Stimulated activated CD4-positive, alpha-beta T cell treated with anti-CD3 and anti-CD28 coated beads, Interleukin-15, amount 100 ng/mL, for 24 hours (primary cell): ENCODE results near the gene PRM3.

Experiments
- DNase-seq: peaks from one replicate; pipeline ENCODE4 v3.0.0-alpha.2; 2020

The PRM3 gene

DNA sequence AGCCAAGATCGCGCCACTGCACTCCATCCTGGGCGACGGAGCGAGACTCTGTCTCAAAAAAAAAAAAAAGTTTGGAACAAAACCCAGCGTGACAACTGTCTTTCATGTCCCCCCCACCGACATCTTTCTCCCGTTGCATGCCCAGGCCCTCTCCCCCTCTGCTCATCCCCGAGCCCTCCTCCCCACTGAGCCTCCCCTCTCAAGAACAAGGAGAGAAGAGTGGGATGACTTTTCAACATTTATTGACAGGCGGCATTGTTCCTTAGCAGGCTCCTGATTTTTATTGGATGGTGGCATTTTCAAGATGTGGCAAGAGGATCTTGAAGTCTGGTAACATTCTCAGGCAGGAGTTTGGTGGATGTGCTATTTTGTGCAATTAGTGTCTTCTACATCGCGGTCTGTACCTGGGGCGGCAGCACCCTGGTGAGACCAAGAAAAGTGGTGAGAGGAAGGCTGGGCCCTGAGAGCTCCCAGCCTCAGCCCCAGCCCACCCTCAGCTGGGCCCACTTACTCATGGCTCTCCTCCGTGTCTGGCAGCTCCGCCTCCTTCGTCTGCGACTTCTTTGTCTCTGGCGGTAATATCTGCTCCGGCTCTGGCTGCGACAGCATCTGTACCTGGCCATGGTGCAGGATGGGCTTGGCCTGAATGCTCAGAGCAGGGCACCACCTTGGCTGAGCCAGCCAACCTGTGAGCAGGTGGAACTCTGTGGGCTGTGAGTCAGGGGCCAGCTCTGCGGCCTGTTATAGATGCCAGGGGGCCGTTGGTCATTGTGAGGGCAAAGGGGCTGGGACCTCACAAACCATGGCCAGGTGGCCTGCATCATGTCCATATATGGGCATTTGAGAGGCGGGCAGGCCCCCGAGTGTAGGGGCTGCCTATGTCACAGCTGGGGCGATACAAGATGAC, 7.4 kb upstream of the PRM3 start, which contains the start of gene PRM1:
TSS of gene PRM1 (minus strand) at position 715 of the 907 bp plus-strand sequence. CDS start at position 623, 92 bp downstream.
- no peak for DNase-seq

DNA sequence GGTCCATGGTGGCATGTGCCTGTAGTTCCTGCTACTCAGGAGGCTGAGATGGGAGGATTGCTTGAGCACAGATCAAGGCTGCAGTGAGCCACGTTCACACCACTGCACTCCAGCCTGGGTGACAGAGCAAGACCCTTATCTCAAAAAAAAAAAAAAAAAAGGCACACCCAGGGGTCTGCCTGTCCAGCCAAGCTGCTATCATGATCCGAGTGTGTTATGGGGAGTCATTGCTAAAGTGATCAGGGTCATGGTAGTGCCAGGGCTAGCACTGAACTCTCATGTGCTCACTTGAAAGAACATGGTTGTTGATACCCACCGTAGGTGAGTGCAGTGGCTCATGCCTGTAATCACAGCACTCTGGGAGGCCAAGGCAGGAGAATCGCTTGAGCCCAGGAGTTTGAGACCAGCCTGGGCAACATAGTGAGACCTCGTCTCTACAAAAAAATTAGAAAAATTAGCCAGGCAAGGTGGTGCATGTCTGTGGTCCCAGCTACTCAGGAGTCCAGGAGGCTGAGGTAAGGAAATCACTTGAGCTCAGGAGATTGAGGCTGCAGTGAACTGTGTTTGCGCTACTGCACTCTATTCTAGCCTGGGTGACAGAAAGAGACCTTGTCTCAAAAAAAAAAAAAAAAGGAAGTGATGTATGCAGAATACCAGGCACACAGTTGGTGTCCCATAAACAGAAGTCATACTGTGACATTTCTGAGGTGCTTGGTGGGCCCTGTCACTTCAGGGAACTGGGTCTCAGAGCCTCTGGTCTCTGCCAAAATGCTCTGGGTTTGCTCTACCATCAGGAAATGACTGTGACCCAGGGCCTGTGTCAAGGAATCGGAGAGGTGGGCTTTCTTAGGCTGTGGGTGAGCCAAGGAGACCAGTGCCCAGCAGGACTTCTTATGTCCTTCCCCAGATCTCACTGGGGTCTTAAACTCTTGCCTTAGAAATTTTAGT, 5.5 kb upstream of the PRM3 start:
- DNase-seq = no peak

DNA sequence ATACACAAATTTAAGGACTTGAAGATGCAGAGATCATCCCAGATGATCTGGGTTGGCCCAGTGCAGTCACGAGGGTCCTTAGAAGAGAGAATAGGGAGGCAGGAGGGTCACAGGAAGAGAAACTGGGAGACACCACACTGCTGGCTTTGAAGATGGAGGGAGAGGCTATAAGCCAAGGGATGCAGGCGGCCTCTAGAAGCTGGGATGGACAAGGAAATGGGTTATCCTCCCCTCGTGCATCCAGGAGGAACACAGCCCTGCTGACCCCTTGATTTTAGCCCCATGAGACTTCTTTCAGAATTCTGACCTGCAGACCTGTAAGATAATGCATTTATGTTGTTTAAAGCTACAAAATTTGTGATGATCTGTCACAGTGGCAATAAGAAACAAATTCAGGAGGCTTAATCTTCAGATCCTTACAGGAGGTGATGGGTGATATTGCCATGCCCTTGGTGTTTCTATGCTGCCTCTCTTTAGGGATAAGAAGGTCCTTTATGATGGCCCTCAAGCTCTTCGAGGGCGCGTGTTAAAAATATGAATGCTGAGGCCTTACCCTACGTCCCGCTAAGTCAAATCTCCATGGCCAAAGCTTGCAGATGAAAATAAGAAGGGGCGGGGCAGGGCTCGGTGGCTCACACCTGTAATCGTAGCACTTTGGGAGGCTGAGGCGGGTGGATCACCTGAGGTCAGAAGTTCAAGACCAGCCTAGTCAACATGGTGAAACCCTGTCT, 4.3 kb upstream of the PRM3 start:
- DNase-seq = no peak

DNA sequence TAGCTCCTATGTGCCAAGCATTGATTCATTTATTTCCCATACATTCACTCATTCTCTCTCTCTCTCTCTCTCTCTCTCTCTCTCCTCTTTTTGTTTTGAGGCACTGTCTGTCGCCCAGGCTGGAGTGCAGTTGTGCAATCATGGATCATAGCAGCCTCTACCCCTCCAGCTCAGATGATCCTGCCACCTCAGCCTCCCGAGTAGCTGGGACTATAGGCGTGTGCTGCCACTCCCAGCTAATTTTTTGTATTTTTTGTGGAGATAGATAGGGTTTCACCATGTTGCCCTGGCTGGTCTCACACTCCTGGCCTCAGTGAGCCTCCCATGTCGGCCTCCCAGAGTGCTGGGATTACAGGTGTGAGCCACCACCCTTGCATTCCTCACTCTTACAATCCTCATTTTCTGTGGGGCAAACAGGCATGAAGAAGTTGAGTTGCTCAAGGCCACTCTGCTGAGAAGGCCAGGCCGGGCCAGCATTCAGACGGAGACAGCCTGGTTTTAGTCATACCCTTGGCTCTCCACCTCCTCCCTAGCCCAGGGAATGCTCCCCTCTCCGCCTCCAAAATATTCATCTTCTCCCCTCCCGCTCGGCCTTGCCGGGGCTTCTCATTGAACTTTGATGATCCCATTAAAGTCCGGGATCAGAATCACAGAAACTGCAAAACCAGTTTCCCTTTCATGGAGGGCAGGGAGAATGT, 3.6 kb upstream of the PRM3 start:
- no peak for DNase-seq

DNA sequence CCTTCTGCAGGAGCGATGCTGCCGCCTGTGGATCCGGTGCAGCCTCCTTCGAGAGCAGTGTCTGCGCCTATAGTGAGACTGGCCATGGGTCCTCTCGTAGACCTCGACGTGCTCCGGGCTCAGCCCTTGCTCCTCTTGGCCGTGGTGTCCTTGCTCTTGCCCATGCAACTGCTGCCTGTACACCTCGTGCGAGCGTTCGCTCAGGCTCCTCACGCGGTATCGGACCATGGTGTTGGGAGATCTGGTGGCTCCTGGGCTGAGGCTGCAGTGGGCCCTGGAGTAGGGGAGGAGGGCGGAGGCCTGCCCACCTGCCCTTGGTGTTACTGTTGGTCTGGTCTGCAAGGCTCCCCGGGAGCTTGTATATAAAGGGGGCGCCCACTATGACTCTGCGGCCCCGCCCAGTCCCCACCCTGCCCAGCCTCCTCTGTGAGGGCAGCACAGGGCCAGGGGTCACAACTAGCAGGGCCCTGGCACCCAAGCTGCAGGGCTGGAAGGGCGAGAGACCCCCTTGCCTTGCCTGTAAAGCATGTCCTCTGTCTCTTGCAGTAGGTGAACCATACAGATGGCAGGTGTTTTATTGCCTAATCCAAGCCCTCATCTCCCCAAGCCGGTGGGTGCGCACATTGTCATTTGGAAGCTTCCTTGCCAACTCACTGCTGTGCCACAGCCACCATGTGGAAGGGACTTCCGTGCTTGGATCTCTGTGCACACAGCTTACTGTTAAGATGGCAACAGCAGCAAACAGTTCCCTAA, 2.9 kb upstream of the PRM3 start, which contains the start of gene PRM2:
TSS of gene PRM2 (minus strand) at position 338 of the 753 bp plus-strand sequence. CDS start at position 228, 110 bp downstream.
- no peak for DNase-seq

DNA sequence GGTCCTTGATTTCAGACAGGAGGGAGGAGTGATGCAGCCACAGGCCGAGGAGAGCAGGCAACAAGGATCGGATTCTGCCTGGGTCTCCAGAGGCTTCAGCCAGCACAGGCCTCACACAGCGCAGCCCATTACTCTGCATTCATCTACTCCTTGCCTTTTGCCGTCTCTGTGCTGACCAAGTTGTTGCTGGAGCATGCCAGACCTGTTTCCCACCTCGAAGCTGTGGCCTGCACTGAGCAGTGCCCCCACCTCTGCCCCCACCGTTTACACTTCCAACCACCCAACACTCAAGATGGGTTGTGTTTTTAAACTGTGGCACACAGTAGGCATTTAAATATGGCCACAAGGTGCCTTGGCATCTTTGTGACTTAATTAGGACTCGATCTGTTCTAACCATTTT, 1.5 kb upstream of the PRM3 start:
- no peak for DNase-seq

DNA sequence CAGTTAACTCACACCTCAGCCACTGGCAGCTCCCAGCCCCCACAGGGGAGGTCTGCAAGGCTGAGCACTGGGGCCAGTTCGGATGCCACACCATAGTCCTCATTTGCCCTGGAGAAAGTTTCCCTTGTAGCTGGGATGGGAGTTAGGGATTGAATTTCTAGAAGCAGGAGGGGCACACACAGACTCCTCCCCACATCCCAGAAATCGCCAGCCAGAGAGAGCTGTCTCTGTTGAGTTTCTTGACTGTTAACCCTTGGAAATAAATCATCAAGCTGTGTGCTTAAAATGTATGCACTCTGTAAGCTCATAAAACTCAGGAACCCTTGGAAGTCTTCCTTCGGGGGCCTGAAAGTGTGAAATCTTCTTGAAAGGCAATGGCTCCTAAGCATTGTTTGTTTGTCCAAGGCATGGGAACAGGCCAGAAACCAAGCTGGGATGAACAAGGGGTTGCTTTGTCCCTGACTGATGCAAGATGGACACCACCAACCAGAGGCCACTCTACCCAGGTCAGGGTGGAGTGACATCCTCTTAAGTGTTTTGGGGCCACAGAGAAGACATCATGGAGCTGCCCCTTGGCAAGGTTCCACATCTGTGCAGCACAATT, 394 bp upstream of the PRM3 start:
- no peak for DNase-seq

DNA sequence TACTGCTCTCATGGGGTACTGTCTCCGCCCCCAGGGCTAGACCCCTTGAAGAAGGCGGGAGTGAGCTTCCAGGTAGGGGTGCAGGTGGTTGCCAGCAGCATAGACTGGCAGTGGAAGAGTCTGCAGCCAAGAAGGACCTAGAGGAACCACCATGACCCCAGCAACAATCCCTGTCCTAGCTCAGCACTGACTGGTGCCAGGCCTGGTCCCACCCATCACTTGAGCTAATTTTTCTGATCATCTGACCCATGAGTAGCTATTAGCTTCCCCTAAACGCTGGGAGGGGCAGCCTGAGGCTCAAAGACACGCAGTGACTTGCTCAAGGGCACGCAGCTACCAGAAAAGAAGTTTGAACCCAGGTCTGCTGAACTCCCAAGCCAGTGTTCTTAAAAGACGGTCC, 945 bp downstream of the PRM3 start:
- DNase-seq = no peak

DNA sequence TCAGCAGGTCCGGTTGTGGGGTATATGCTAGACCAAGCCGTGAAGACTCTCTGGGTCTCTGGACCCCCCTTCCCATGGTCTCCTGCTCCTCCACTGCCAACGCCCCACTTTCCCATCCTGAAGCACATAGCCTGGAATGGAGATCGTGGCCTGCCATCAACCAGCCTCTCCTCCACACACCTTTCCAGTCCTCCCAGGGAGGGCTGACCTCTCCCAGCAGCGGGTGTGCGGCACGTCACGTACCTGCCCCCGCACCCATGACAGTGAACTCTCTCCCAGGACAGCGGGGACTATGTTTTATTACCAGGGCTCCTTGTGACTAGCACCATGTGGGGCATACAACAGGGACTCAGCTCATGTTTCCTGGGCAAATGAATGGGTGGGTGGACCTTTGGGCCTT, 1.8 kb downstream of the PRM3 start:
- DNase-seq = no peak

DNA sequence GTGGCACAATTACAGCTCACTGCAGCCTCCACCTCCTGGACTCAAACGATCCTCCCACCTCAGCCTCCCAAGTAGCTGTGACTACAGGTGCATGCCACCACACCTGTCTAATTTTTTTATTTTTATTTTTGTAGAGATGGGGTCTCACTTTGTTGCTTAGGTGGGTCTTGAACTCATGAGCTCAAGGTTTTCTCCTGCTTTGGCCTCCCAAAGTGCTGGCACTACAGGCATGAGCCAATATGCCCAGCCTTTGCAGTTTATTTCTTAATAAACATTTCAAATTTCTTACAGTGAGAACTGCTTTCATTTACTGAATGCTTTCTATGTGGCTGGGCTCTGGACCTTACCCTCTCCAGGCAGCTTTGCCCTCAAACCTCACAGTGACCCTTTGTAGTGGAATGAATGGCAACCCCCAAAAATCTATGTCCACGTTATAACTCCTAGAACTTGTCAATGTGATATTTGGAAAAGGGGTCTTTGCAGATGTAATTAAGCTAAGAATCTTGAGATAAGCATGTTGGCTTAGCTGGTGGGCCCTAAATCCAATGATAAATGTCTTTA, 2.7 kb downstream of the PRM3 start:
- no peak for DNase-seq

DNA sequence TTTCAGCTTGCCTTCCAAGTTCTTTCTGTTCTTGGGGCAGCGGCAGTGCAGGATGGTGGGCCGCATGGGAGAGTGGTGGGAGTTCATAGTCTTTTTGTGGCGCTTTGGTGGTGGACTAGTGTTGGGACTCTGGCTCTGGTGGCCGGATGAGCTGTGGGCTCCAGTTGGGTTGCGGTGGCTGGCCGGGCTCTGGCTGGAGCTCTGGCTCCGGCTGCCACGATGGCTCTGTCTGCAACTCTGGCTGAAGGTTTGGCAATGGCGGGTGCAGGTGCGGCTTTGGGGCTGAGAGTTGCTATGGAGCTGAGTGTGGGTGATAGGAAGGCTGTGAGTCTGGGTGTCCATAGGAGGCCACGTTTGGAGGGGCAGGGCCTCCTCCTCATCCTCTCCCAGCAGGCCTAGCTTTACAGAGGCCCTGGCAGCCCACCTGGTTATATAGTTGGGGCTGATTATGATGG, 4.5 kb downstream of the PRM3 start, which contains the start of gene TNP2:
TSS of gene TNP2 (minus strand) at position 405 of the 455 bp plus-strand sequence. CDS start at position 342, 63 bp downstream.
- no peak for DNase-seq

DNA sequence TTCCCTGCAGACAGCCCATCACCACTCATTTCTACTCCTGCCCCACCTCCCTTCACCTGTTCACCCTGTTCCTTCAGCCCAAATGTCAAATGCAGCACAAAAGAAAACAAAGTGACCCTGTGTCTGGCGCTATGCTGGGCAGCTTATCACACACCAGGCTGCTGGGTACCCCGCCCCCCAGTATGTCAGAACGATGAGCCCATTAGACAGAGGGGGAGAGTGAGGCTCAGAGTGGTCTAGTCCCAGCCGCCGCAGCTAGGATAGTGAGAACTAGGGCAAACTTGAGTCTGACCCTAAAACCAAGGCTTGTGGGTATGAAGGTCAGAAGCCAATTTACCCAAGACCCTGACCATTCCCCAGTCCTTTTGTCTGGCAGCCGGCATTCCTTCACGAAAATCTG, 8.3 kb downstream of the PRM3 start:
- no peak for DNase-seq

DNA sequence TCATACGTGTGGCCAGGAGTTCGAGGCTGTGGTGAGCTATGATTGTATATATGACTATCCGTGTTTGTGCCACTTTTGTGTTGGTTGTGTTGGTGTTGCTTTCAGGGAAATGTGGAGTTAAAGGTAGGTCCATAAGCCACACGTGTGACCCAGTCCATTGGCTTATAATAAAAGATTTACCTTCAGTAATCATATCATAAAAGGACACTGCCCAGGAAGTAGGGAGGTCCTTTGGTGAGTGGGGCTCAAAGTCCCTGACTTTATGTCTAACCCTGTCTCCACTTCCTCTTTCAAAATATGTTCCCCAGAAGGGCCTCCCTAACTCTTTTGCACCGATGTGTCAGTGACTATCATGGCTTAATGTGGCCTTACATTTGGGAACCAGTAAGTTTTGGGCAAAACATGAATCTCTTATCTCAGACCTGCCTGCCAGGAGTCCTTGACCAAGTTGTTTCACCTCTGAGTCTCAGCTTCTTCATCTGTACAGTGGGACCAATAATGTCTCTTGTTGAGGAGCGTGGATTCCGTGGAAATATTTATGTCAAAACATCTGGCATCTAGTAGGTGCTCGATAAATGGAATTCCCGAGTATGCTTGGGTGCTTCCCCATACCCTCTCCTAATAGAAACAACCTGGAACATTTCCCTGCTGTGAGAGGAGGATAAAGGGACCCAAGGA, 9.1 kb downstream of the PRM3 start:
- no peak for DNase-seq

DNA sequence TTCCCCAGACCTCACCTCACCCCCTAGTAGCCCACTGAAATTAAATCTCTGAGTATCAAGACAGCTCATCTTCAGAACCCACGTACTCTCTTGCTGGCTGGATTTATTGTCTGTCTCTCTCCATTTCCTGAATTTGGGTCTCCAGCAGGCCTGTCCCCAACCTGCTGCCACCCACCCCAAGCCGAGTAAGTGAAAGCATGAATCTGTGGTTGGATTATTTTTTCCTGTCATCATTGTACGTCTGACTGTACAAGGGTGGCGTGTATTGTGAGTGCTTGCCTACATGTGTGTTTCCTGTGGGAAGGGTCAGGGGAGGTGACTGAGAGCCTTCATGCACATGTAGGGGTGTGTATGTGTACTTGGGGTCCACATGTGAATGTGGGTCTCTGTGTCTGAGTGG, 9.7 kb downstream of the PRM3 start:
- peak; percentile 78 for DNase-seq

DNA sequence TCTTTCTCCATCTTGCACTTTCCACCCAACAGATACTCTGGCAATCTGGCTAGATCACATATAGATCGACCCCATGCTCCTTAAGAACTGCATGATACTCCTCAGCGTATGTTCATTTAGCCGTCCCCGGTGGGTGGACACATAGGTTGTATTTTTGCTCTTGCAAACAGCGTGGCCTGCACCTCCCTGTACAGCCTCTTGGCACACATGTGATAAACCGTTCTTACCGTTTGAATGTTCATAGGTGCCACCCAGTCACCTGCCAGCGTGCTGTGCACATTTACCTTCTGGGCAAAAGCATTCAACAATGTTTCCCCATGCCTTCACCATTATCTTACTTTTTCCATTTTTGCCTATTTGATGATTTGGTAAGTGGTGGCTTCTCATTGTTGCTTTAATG, 10.5 kb downstream of the PRM3 start:
- no peak for DNase-seq

DNA sequence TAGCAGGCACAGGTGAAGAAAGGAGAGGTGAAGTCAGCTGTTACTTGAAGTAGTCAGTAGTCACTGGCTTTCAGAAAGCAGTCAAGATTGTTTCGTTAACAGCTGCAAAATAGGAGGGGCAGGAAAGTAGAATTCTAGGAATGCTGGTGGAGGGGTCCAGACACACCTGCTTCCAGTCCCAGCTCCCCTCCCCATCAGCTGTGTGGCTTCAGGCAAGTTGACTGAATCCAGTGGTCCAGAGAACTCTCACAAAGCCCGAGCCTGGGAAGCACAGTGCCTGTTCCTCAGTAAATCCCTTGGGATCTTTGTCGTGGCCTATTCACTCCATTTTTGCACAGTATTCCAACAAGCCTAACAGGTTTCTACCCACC, 12.8 kb downstream of the PRM3 start:
- no peak for DNase-seq

DNA sequence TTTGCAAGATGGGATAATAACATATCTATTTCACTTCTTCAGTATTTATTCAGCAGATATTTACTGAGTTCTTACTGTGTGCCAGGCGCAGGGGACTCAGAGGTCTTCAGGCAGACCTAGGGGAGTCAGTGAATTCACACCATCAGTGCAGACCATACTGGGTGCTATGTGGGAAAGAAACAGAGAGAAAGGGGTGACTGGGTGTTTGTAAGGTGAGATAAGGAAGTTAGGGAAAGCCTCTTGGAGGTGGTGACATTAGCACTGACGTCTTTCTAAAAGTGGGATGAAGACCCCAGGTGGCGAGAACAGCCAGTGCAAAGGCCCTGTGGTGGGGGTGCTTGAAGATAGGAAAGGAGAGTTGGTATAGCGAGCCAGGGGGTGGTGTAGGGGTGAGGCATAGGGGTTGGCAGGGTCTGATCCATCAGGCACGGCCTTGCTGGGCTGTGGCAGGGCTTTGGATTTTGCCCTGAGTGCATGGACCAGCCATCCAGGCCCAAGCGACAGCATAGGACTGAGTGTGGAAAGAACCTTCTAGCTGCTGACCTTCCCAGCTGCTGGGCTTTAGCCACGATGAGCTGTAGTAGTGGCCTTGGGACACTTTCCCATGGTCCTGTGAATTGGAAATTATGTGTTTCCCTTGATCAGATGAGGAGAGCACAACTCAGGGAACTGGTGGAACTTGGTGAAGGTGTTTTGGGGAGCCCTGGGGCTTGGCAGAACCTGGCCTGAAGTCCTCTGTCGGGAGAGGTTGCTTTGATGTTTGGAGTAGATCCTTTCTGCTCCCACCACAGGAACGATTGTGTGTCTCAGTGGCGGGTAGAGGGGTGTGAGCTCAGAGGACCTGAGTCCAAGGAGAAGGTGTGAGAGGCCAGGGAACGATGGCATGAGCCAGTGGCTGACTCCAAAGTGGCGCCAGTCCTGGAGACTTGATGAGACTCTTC, 13.5 kb downstream of the PRM3 start:
- no peak for DNase-seq
